ENCODE data around the gene OR9G4. TPM values are rescaled to one million over a fixed set of nuclear protein-coding genes. Genes with fewer than 3 reads are reported as not detected.

The OR9G4 gene
- total RNA-seq, 1 donor: not detected

- H3K4me3 ChIP-seq (ENCODE audit: low read depth, low read length): no peak overlapping the region
- no peak for DNase-seq (ENCODE audit: low read depth)
- TF ChIP-seq CTCF (IDR thresholded peaks at IDR 0.05; ENCODE audit: insufficient read depth, low read depth, low read length): no peak
These were observed 42.6 kb downstream of the OR9G4 start for GRCh38 chr11:56705784-56706396.

- H3K4me3 ChIP-seq (ENCODE audit: low read depth, low read length): no peak overlapping the region
- no peak for TF ChIP-seq CTCF (IDR thresholded peaks at IDR 0.05; ENCODE audit: insufficient read depth, low read depth, low read length)
- no peak for DNase-seq (ENCODE audit: low read depth)
These were observed 47.5 kb downstream of the OR9G4 start for GRCh38 chr11:56700914-56701485.

- no peak for DNase-seq (ENCODE audit: low read depth)
- no peak for TF ChIP-seq CTCF (IDR thresholded peaks at IDR 0.05; ENCODE audit: insufficient read depth, low read depth, low read length)
- H3K4me3 ChIP-seq (ENCODE audit: low read depth, low read length): no peak overlapping the region
These were observed 48.1 kb downstream of the OR9G4 start for GRCh38 chr11:56700242-56700913.

- DNase-seq (ENCODE audit: low read depth): no peak
- no peak within 1 kb of the TSS for H3K4me3 ChIP-seq (ENCODE audit: low read depth, low read length)
- TF ChIP-seq CTCF (IDR thresholded peaks at IDR 0.05; ENCODE audit: insufficient read depth, low read depth, low read length): no peak
These were observed 49.7 kb downstream of the OR9G4 start, which contains the start of gene OR9G1 for GRCh38 chr11:56698795-56699194. OR9G1 (plus strand) TSS chr11:56699095; CDS start chr11:56700388, 1,293 bp downstream.

GRCh38 chr11:56693428-56693827 lies 55.1 kb downstream of the OR9G4 start:
- H3K4me3 ChIP-seq (ENCODE audit: low read depth, low read length): no peak overlapping the region
- TF ChIP-seq CTCF (IDR thresholded peaks at IDR 0.05; ENCODE audit: insufficient read depth, low read depth, low read length): no peak

More at GRCh38 chr11:56693428-56693827, 55.1 kb downstream of the OR9G4 start:
- DNase-seq (ENCODE audit: low read depth): no peak

Small RNAs within 50 kb of the gene (small RNA-seq; reads per million reads assigned to genes)
- not detected for gene AP001803.1
- not detected for gene MIR6128

Other genes with a start within 250 kb of the OR9G4 start
- not detected in 2 replicates for gene OR5M11, start 205.4 kb downstream of the OR9G4 start, total RNA-seq
- gene OR5M10, start 171.0 kb downstream of the OR9G4 start, total RNA-seq: not detected in 2 replicates
- gene OR5M1, start 133.8 kb downstream of the OR9G4 start, total RNA-seq: not detected in 2 replicates
- not detected in 2 replicates for gene OR5AP2, start 106.3 kb downstream of the OR9G4 start, total RNA-seq
- gene OR5AR1, start 85.0 kb downstream of the OR9G4 start, total RNA-seq: not detected in 2 replicates
- not detected in 2 replicates for gene OR9G1, start 49.6 kb downstream of the OR9G4 start, total RNA-seq
- not detected in 2 replicates for gene OR5AK2, start 240.2 kb upstream of the OR9G4 start, total RNA-seq